Aorta (tissue), 5 donors: ENCODE results near the gene LEMD2. TPM values are rescaled to one million over a fixed set of nuclear protein-coding genes. Genes with fewer than 3 reads are reported as not detected.

Experiments
- ATAC-seq: fragments of 200-7000 bp; cut with Tn5 transposase; one replicate; pipeline ENCODE4 v1.9.1; 2022; ENCODE audit warnings: moderate library complexity; ENCODE audit not compliant: low FRiP score
- DNase-seq, 2 donors: peaks; one replicate each; pipeline ENCODE4 v3.0.0-alpha.2; 2020
- H3K27ac ChIP-seq, 2 donors: one replicate each; pipeline ENCODE4 v1.5.1; 2013; ENCODE audit warnings: low read length in 2 of 2, mild to moderate bottlenecking in 2 of 2, moderate library complexity in 2 of 2, control low read depth in 1 of 2, inconsistent platforms in 1 of 2, low read depth in 1 of 2
- H3K27me3 ChIP-seq, 2 donors: one replicate each; pipeline ENCODE4 v1.6.1; 2013; ENCODE audit warnings: control low read depth in 1 of 2, low read length in 1 of 2, mild to moderate bottlenecking in 1 of 2, moderate library complexity in 1 of 2; ENCODE audit not compliant: insufficient read depth in 2 of 2, control insufficient read depth in 1 of 2
- H3K36me3 ChIP-seq, 2 donors: one replicate each; pipeline ENCODE4 v1.6.1; 2013; ENCODE audit warnings: control low read depth in 1 of 2, low read length in 1 of 2, mild to moderate bottlenecking in 1 of 2; ENCODE audit not compliant: insufficient read depth in 2 of 2, control insufficient read depth in 1 of 2
- H3K4me1 ChIP-seq, 2 donors: one replicate each; pipeline ENCODE4 v1.6.1; 2013; ENCODE audit warnings: low read length in 2 of 2, control low read depth in 1 of 2, mild to moderate bottlenecking in 1 of 2, moderate library complexity in 1 of 2; ENCODE audit not compliant: insufficient read depth in 2 of 2, control insufficient read depth in 1 of 2
- H3K4me3 ChIP-seq, 2 donors: one replicate each; pipeline ENCODE4 v1.5.1; 2013; ENCODE audit warnings: low read length in 2 of 2, control low read depth in 1 of 2, mild to moderate bottlenecking in 1 of 2
- H3K9me3 ChIP-seq: one replicate; pipeline ENCODE4 v1.6.1; 2013; ENCODE audit warnings: mild to moderate bottlenecking, low read length; ENCODE audit not compliant: control insufficient read depth
- WGBS, 2 donors: extraction: QIAGEN DNeasy Blood & Tissue Kit; methylation state at CpG; one replicate each; pipeline ENCODE4 v1.1.7; 2013; 5-methylcytosine and 5-hydroxymethylcytosine counted together
- intact Hi-C, 2 donors: fragments of 100-400 bp; cut with DNase I; formaldehyde crosslinking; loops; one replicate each; pipeline versions ENCODE4 v1.14.2 to v1.15.0; 2022
- polyA plus RNA-seq, 2 donors: library from polyadenylated mRNA; stranded (reverse); fragments of 200-250 nt; gene quantifications; one replicate each; pipeline ENCODE4 v1.2.3, GENCODE V29; 2013
- total RNA-seq, 2 donors: library from RNA; stranded (reverse); fragmentation: NEBNext Ultra II Directional; extraction: Animal tissue kit (Norgen Biotek cat#: 25700); gene quantifications; one replicate each; pipeline ENCODE4 v1.2.1, GENCODE V29; 2021
- donor health status: healthy with polysubstance abuse.
- donor health status: Bipolar disorder and iron deficiency.
- donor health status: DM: no; HTN: no; CAD: no.
- donor health status: DM: no; HTN: no; CAD: no.
- donor health status: DM: yes; HTN: yes; CAD: no.

The LEMD2 gene
- total and polyA plus RNA-seq, 4 donors: 19.4 to 85.6 (median 53.2) TPM

- WGBS, 2 donors: 94 to 97% methylated on average over 5 of the region's 5 CpGs
- Histone ChIP-seq H3K27ac (no peak overlapping the region), H3K9me3 (no peaks in the 10 kb centered on the region), H3K4me1 (no peaks in the 10 kb centered on the region), H3K27me3 (no peaks in the 10 kb centered on the region), H3K36me3 (no peaks in the 10 kb centered on the region), H3K4me3 (no peak overlapping the region)
- intact Hi-C loops: no loop called here
- no peak for DNase-seq
- ATAC-seq: no peak
Observed at GRCh38 chr6:33738879-33739278, 50.1 kb downstream of the LEMD2 start.

GRCh38 chr6:33738153-33738552, 50.8 kb downstream of the LEMD2 start:
- ATAC-seq (no peak), DNase-seq (no peak)
- Histone ChIP-seq H3K36me3 (no peaks in the 10 kb centered on the region), H3K9me3 (no peaks in the 10 kb centered on the region), H3K4me3 (no peak overlapping the region), H3K27ac (no peak overlapping the region), H3K27me3 (no peaks in the 10 kb centered on the region), H3K4me1 (no peaks in the 10 kb centered on the region)
- intact Hi-C loops: no loop called here
- 87 to 95% methylated on average over 9 of the region's 9 CpGs for WGBS, 2 donors

- intact Hi-C loops: no loop called here
- DNase-seq: no peak
- Histone ChIP-seq H3K9me3 (no peaks in the 10 kb centered on the region), H3K4me1 (no peaks in the 10 kb centered on the region), H3K4me3 (no peak overlapping the region), H3K27me3 (no peaks in the 10 kb centered on the region), H3K36me3 (no peaks in the 10 kb centered on the region), H3K27ac (no peak overlapping the region)
- no peak for ATAC-seq
- 63 to 66% methylated on average over 15 of the region's 15 CpGs for WGBS, 2 donors
Observed at GRCh38 chr6:33737267-33738026, 51.5 kb downstream of the LEMD2 start.

- DNase-seq (peak in 1 of 2 donors; percentile 32), ATAC-seq (no peak)
- Histone ChIP-seq H3K27ac (no peak overlapping the region), H3K36me3 (no peaks in the 10 kb centered on the region), H3K27me3 (no peaks in the 10 kb centered on the region), H3K4me1 (no peaks in the 10 kb centered on the region), H3K4me3 (no peak overlapping the region), H3K9me3 (no peaks in the 10 kb centered on the region)
- 85 to 90% methylated on average over 18 of the region's 18 CpGs for WGBS, 2 donors
- intact Hi-C loops: no loop called here
Observed at GRCh38 chr6:33735216-33735615, 53.7 kb downstream of the LEMD2 start.

- no peaks in the 10 kb centered on the region for H3K4me1 ChIP-seq
- intact Hi-C loops: no loop called here
- ATAC-seq: no peak
Observed at GRCh38 chr6:33733709-33734007, 55.3 kb downstream of the LEMD2 start.

GRCh38 chr6:33732817-33733708, 55.9 kb downstream of the LEMD2 start:
- no peak overlapping the region for H3K27ac ChIP-seq
- no peaks in the 10 kb centered on the region for H3K36me3 ChIP-seq
- DNase-seq: peak in 1 of 2 donors; percentile 12
- no peak overlapping the region for H3K4me3 ChIP-seq
- H3K4me1 ChIP-seq: no peaks in the 10 kb centered on the region
- H3K27me3 ChIP-seq: no peaks in the 10 kb centered on the region
- 87% methylated on average over 13 of the region's 13 CpGs for WGBS, 2 donors
- intact Hi-C loops: no loop called here
- H3K9me3 ChIP-seq: no peaks in the 10 kb centered on the region
- ATAC-seq: no peak

More at GRCh38 chr6:33733709-33734007, 55.3 kb downstream of the LEMD2 start:
- no peaks in the 10 kb centered on the region for H3K9me3 ChIP-seq
- no peak overlapping the region for H3K27ac ChIP-seq
- H3K4me3 ChIP-seq: no peak overlapping the region
- no peak for DNase-seq
- 89 to 97% methylated on average over 8 of the region's 8 CpGs for WGBS, 2 donors
- no peaks in the 10 kb centered on the region for H3K36me3 ChIP-seq
- H3K27me3 ChIP-seq: no peaks in the 10 kb centered on the region

GRCh38 chr6:33732385-33732784, 56.5 kb downstream of the LEMD2 start:
- DNase-seq (no peak), ATAC-seq (no peak)
- H3K27me3 ChIP-seq: no peaks in the 10 kb centered on the region
- no peak overlapping the region for H3K27ac ChIP-seq
- no peaks in the 10 kb centered on the region for H3K4me1 ChIP-seq
- H3K36me3 ChIP-seq: no peaks in the 10 kb centered on the region
- intact Hi-C loops: no loop called here
- no peaks in the 10 kb centered on the region for H3K9me3 ChIP-seq
- WGBS, 2 donors: 89 to 90% methylated on average over 6 of the region's 6 CpGs
- H3K4me3 ChIP-seq: no peak overlapping the region

GRCh38 chr6:33731751-33732282, 57.1 kb downstream of the LEMD2 start:
- WGBS, 2 donors: 80 to 85% methylated on average over 9 of the region's 9 CpGs
- no peak overlapping the region for H3K27ac ChIP-seq

More at GRCh38 chr6:33731751-33732282, 57.1 kb downstream of the LEMD2 start:
- H3K9me3 ChIP-seq: no peaks in the 10 kb centered on the region
- DNase-seq (no peak), ATAC-seq (no peak)
- no peaks in the 10 kb centered on the region for H3K36me3 ChIP-seq
- H3K4me1 ChIP-seq: no peaks in the 10 kb centered on the region
- intact Hi-C loops: no loop called here
- H3K4me3 ChIP-seq: no peak overlapping the region
- H3K27me3 ChIP-seq: no peaks in the 10 kb centered on the region
